Measurements from ENCODE around the gene FADS3.

FADS3 gene

DNA sequence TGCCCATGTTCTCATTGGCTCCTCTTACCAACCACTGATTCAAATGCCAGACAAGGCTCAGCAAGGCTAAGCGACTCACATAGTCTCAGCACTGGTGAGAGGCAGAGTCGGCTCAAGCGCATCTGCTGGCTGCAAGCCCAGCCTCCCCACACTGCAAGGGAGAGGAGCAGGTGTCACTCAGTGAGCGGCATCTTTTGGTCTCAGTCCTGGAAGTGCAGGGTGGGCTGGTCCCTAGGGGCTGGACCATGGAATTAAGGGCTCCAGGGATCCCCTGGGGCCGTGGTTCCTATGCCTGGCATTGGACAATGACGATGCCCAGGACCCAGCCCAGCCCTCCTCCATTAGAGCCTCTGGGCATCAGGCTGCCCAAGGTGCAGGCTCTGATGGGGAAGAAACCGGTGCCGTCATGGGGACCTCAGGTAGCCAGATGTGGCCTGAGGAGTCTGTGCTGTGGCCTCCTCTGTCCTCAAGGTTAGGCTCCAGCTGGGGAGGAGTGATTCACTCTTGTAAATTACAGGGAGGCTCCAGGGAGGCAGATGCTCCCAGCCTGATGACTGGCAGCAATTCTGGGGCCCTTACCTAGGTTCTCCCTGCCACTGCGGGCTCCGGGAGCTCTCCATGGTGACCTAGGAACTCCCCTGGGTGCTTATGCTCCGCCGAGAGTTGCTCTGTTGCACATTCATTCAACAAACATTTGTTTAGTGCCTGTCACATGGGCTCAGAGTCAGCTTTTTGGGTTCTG, 35.2 kb downstream of the FADS3 start:
- no peak for DNase-seq (ENCODE audit: low spot score)

GRCh38 chr11:61854966-61855714, 36.2 kb downstream of the FADS3 start:
- no peak for DNase-seq (ENCODE audit: low spot score)

DNA sequence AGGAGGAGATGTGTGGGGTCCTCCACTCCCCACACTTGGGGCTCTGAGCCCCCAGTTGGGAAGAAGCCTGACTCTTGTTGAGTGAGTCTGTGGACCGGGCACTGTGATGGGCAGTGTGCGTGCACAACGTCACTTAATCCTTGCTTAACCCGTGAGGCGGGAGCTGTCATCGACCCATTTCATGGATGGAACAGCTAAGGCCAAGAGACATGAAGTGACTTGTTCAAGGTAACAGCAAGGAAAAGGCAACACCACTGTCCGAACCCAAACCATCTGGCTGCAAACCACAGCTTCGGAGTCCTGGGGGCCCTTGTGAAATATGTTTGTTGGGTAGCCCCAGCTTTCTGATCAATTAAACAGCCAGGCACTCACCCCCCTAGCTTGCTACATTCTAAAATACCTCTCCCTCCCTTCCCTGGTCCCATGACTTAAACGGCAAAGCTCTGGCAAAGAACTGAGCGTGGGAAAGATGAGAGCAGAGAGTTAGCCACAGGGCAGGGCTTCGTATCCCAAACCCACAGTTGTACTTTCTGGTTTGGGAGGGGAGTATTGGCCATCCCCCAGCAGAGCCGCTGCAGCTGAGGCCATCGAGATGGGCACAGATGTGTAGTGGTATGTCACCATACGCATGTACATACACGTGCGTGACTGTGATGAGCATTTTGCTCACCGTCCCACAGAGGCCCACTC, 37.0 kb downstream of the FADS3 start:
- DNase-seq (ENCODE audit: low spot score), result no peak

GRCh38 chr11:61853698-61854169, 37.6 kb downstream of the FADS3 start:
- DNase-seq (ENCODE audit: low spot score), result no peak

DNA sequence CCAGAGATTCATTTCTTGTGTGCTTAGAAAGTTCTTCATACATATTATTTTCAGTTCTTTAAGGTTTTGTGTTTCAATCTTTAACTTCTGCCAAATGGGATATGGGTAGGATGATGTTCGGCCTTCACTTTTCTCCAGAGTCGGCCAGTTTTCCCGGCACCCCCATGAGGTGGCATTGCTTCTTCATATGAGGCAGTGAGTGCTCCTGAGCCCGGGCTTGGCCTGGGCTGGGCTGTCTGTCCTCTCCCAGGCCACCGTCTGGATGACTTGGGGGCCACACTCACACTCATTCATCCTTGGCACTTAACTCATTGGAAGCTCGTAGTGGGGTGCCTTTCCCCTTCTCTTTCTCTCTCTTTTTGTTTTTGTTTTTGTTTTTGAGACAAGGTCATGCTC, 39.4 kb downstream of the FADS3 start:
- DNase-seq (ENCODE audit: low spot score), result no peak

DNA sequence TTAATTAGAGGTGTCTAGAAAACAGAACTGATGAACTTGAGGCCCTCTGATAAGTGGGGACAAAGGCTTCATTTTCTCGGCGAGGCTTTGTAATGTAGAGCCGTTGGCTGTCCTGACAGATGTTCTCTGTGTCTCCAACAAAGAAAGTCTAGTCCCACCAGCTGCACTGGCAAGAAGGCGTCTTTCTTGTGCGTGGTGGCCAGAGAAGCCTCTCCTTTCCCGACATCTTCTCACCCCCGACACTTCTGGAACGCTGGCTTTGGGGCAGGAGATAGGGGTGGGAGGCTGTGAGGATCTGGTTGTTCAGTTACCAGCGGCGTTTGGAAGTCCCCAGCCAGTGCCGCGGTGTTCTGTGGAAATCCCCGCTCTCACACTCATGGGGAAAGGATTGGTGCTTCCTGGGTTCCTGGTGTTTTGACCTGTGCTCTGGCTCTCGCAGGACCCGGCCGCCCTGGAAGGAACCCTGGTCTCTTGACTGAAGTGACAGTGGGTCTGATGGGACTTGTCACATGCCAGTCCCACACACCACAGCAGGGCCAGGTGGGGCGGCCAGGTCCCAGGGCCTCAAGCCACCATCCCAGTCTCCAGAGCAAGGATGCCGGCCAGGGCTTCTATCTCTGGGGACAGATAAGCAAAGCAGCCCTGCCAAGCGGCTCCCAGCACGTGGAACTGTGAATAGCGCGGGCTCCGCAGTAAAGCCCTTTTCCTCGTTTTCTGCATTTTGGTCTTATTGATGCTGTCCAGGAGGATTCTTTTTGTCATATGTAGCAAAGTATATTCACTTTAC, 40.0 kb downstream of the FADS3 start:
- no peak for DNase-seq (ENCODE audit: low spot score)

DNA sequence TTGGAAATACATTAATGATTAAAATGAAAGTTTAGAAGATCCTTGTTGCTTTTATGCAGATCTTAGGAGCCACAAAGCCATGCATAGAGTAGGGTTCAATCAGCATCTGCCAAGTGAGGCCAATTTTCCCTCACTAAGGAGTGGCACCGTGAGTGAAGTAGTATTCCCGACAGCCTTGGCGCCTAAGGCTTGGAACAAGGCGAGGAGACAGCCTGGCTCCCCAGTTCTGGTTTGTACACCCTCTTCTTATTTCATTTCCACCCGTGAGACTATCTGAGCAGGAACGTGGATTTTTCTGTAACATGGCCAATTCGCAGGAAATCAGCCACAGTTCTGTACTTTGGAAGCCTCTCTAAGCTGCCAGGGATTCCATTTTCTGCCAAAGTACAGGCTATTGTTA, 40.7 kb downstream of the FADS3 start:
- DNase-seq (ENCODE audit: low spot score), result no peak

DNA sequence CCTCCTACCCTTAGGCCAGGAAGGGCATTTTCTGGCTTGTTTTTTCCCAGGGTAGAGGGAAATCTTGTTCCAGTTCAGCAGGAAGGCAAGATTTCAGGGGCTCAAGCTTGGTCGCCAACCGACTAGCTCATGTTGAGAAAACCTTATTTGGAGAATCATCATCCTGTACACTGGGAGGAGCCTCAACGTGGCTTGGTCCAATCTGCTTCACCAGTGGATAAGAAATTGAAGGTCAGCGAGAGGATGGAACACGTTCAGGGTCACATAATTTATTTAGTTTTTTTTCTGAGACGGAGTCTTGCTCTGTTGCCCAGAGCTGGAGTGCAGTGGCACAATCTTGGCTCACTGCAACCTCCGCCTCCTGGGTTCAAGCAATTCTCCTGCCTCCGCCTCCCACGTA, 42.7 kb downstream of the FADS3 start:
- DNase-seq (ENCODE audit: low spot score), result no peak

- no peak for DNase-seq (ENCODE audit: low spot score)
Measured at GRCh38 chr11:61847914-61848581, 43.3 kb downstream of the FADS3 start.

DNA sequence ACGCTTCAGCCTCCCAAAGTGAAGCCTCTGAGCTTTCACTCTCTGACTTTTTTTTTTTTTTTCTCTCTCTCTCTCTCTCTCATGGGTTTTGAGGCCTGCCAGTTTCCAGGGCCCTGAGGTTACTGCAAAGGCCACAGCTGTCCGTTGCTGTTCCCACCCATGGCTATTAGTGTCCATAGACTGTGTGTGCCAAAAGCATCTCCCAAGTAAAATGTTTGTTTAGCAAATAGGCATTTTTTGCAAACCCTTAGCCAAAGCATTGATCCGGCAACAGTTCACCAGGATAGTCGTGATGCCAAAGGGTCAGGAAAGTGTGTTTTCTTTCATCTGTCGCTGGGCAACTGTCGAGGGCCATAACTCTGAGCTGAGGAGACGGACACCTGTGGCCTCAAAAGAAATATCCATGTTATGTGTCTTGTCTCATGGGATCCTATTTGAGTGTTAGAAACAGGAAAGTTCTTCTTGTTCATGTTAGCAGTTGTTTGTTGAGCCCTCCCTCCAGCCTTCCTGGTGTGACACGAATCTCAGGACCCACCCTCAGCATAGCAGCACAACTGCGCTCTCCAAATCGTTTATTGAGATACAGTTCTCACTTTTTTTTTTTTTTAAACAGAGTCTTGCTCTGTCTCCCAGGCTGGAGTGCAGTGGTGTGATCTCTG, 44.9 kb downstream of the FADS3 start:
- DNase-seq (ENCODE audit: low spot score), result no peak

DNA sequence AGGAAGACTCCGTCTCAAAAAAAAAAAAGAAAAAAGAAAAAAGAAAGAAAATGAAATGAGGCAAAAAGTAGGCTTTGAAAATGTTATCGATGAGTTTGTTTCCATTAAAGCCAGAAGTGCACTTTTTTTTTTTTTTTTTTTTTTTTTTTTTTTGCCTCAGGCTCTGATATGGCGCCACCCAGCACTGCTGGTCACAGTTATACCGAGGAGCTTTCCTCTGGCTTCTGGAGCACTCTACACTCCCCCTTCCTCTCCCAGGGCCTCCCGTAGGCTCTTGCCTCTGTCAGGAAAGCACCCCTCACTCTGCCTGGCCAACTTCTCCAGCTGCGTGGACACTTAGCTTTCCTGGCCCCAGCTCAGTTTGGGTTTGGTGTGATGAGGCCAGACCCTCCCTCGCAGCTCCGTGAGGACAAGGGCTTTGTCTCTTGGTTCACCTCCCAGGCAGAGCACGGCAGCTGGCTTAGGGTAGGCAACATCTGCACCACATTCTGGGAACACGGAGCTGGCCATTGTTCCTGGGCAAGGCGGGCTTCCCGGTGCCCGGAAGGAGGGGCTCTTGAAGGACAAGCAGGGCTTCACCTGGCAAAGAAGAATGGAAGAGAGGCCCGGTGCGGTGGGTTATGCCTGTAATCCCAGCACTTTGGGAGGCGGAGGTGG, 46.3 kb downstream of the FADS3 start:
- no peak for DNase-seq (ENCODE audit: low spot score)

GRCh38 chr11:61842528-61842820, 48.9 kb downstream of the FADS3 start:
- DNase-seq (ENCODE audit: low spot score), result no peak

DNA sequence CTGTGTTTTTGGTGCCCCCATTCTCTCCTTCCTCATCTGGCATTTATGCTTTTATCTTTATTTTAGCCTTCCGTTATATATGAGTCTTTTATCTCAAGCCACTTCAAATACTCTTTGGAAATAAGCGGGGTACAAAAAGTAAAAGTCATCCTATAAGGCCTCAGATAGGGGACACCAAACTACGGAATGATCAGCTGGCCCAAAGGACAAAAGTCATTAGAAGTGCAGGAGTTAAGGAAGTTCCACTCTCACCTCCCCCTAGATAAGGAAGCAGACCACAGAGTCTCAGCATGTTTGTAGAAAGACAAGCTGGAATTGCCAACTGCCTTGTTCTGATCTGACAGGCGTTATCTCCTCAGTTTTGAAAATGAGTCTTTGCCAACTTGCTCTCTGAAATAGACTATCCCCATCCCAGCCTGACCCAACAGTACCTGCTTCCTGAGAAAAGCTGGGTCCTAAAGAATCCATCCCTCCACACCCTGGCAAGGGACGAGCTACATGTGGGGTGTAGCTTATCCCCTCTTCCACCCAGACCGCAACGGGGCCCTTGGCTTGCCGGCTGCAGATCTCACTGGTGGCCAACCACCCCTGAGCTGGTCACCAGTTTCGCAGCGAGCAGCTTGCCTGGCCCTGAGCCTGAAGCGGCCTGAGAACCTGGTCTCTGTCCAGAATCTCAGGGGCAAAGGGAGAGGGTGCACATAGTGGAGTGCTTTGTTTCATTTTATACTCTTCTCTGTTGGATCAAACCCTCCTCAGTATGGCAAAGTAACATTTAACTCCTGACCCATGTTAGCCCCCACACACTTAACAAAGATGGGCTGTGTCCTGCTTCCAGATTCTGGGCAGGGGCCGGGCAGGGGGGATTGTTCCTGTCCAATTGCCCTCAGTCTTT, 49.5 kb downstream of the FADS3 start:
- no peak for DNase-seq (ENCODE audit: low spot score)

- DNase-seq (ENCODE audit: low spot score), result no peak
Measured at GRCh38 chr11:61840371-61840770, 51.0 kb downstream of the FADS3 start.

- DNase-seq (ENCODE audit: low spot score), result no peak
Measured at GRCh38 chr11:61839742-61840141, 51.6 kb downstream of the FADS3 start.

DNA sequence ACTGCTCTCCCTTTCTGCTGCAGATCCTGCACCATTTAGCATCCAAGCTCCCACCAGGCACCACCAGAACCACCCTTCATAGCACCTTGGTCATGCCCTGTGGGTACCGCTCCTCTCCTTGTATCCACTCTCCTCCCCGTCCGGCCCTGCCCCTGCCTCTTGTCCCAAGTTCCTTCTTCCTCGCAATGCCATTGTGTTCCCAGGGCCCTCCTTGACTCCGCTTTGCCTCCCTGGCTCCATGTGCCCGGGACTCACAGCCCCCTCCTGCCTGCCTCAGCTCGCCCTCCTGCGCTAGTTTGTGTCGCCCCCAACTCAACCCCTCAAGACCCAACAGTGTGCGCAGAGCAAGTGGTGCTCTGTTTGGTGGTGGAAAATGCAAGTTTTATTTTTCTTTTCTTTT, 52.4 kb downstream of the FADS3 start:
- DNase-seq (ENCODE audit: low spot score), result no peak

DNA sequence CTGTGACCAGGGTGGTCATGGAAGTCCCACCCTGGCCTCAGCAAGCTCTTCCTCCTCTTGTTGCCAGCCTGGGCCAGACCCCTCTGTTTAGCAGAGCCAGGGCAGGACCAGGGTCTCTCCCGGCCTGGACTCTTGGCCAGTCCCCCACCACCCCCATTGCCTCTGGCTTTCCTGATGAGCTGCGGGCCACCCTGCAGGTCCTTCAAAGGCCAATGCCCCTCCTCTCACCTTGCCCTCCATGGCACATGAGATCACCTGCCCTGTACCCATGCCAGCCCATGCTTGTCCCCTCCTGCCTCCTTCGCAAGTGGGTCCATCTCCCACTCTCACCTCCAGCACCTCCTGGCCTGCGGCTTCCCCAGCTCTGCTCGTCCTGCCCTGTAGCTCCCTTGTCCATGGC, 52.8 kb downstream of the FADS3 start:
- DNase-seq (ENCODE audit: low spot score), result no peak

DNA sequence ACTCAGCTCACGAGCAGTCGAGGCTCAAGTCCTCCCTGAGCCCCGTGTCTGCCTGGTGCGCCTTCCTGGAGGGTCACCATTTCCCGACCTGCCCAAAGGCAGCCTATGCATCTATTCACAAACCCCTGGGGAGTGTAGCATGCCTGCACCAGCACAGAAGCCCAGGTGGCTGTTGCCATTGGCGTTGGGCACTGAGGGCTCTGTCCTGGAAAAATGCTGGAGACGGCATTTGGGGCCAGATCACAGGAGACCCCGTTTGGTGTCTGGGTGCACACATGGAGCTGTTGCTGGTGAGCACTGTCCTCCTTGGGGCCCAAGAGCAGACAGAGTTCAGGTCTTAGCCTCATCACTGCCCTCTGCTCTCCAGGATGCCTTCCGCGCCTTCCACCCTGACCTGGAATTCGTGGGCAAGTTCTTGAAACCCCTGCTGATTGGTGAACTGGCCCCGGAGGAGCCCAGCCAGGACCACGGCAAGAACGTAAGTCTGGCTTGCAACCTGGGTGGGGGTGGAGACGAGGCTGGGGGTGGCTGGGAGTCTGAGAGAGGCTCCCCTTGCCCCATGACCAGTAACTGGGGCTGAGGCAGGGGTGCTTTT, 53.8 kb downstream of the FADS3 start:
- DNase-seq (ENCODE audit: low spot score), result no peak

- no peak for DNase-seq (ENCODE audit: low spot score)
Measured at GRCh38 chr11:61836193-61836592, 55.2 kb downstream of the FADS3 start.
